NCI-H2227 treated with DMSO at 0.1 percent for 48 hours (cell line): ENCODE measurements around the gene NDST4.

Experiments used
- DNase-seq: peaks from one replicate; lab custom pipeline; 2025; lab: John Stamatoyannopoulos, UW

NDST4 gene

GRCh38 chr4:114785570-114785969, 327.9 kb downstream of the NDST4 start:
- no peak for DNase-seq

DNA sequence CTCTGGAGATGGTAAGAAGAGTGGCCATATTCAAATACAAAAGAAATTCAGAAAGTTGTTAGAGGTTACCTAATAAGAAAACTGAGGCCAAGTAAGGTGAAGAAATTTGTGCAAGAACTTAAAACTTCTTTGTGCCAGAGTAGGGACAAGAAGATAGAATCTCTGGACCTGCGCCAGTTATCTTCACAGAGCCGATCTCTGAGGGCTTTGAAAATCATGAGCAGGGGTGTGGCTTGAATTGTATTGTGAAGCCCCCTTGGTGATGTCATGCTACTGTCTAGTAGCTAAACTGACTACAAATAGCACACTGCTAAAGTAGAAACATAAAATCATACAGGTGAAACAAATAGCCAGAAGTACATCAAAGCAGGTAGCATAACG, 330.2 kb downstream of the NDST4 start:
- no peak for DNase-seq

GRCh38 chr4:114782415-114783214, 330.8 kb downstream of the NDST4 start:
- DNase-seq = no peak

GRCh38 chr4:114780205-114780604, 333.2 kb downstream of the NDST4 start:
- DNase-seq = peak; percentile 37
